Right lung (tissue), 5 donors: ENCODE measurements around the gene LAS1L. TPM values are rescaled to one million over a fixed set of nuclear protein-coding genes. Genes with fewer than 3 reads are reported as not detected.
"Not testable (repeated sequence)": the region's sequence is repeated elsewhere in the genome, so short reads cannot be mapped to it uniquely, and the experiment has no call there.

ENCODE experiments used
- DNase-seq, 2 donors: peaks; one replicate each; pipeline ENCODE4 v3.0.0-alpha.2; 2013
- polyA plus RNA-seq, 5 donors: library from polyadenylated mRNA; unstranded; fragments of 120-200 nt; gene quantifications; one replicate each; pipeline versions ENCODE4 v1.2.1 to v1.2.3, GENCODE V29; 2013; ENCODE audit warnings: inconsistent platforms in 1 of 5, low replicate concordance in 1 of 5; ENCODE audit not compliant: insufficient read length in 5 of 5, insufficient read depth in 1 of 5

Gene LAS1L
- polyA plus RNA-seq, 5 donors: 39.6 to 46.1 (median 42.6) TPM

DNA sequence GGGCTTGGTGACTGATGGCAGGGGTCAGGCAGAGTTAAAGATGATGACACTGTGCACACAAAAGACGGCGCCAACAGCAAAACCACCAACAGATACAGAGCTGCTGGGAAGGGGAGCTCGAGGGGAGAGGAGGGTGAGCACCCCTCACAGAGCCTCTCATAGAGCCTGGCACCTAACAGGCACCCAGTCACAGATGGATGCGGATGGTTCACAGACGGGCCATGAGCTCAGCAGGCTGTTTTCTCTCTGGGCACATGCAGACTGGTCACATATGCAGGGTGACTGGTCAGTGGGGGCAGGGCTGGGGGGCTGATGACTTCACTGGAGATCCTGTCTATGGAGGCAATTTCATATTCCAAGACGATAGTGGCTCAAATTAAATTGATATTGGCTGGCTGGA lies 15.1 kb downstream of the LAS1L start:
- not testable (repeated sequence) for DNase-seq

DNA sequence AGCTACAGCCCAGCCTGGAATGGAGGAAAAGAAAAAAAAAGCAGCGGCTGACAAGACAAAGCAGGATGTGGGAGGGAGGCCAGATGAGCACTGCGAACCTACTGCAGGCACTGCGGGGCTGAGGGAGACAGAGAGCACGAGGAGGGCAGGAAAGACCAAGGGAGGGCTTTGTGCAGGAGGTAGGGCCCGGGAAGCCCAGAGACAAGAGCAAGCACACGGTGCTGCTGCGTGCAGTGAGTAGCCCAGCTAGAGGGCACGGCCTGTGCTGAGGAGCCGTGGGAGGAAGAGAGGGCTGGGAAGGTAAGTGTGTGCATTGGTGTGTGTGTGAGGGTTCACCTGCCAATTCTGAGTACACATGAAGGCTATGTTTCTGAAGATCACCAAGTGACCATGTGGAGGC lies 15.6 kb downstream of the LAS1L start:
- not testable (repeated sequence) for DNase-seq

GRCh38 chrX:65517923-65518322 lies 16.7 kb downstream of the LAS1L start:
- DNase-seq: no peak

DNA sequence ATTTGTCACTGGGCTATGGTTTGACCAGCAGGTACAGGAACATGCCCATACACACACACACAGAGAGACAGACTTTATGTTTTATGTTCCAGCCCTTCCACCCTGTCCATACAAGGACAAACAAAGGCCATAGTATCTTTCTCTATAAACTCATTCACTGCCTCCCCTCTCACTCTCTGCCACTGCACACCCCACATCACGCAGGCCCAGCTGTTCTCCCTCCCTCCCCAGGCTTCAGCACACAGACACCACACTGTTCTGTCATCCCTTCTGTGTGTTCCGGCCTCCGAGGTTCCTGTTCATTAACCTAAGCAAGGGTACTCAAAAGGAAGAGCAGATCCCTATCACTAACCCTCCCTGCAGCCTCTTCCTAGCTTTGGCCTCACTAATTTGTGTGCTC lies 17.8 kb downstream of the LAS1L start:
- DNase-seq: no peak

- no peak for DNase-seq
These were observed 21.0 kb downstream of the LAS1L start for GRCh38 chrX:65513610-65514009.

DNA sequence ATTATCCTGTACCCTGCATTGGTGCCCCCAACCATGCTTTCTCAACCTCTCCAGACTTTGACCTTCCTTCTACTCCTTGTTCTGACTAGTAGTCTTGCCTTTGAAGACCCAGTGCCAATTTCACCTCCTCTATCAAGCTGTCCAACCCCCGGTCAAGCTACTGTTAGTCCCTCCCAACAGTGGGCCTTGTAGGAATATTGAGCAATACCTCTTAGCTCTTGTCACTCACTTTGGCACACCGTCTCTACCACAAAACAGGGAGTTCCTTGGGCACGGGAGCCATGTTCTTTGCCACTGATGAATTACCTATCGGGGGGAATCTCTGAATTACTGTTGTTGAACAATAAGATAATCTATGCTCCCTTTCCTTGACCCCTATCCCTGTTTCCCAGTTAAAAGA lies 25.2 kb downstream of the LAS1L start:
- DNase-seq: no peak

DNA sequence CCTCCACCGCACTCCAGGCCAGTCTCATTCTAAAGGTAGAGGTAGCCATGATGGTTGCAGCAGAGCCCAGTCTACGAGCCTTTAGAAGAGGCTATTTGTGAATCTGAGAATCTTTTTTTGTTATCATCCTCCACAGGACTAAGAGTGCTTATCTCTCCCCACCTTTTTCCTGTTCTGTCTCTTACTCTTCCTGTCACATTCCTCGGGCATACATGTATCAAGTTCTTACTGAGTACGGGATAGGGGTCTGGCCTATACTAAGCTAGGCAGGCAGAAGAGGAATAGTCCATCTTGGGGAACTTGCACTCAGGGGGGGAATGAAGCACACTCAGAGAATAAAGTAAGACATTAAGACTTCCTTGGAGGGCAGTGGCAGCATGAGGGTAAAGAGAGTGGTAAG lies 25.7 kb downstream of the LAS1L start:
- no peak for DNase-seq

- DNase-seq: no peak
These were observed 32.0 kb downstream of the LAS1L start for GRCh38 chrX:65502618-65503017.

- no peak for DNase-seq
These were observed 41.2 kb downstream of the LAS1L start for GRCh38 chrX:65493431-65493830.

- DNase-seq: no peak
These were observed 43.0 kb downstream of the LAS1L start for GRCh38 chrX:65491620-65492019.

DNA sequence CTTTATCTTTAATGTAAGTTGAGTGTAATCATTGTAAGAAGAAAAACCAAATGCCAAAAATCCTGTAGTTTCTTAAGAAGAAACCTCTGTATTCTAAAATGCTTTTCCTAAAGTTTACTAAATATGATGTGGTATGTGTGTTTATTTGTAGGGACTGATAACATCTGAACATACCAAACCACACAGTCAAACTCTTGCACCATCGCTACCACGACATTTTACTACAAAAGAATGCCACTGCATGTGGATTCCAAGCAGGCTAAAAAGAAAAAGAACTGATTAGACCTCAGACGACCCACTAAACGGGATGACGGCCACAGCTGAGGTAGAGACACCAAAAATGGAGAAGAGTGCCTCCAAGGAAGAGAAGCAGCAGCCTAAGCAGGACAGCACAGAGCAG lies 46.1 kb downstream of the LAS1L start:
- DNase-seq: no peak

GRCh38 chrX:65480960-65481359 lies 53.6 kb downstream of the LAS1L start:
- no peak for DNase-seq

DNA sequence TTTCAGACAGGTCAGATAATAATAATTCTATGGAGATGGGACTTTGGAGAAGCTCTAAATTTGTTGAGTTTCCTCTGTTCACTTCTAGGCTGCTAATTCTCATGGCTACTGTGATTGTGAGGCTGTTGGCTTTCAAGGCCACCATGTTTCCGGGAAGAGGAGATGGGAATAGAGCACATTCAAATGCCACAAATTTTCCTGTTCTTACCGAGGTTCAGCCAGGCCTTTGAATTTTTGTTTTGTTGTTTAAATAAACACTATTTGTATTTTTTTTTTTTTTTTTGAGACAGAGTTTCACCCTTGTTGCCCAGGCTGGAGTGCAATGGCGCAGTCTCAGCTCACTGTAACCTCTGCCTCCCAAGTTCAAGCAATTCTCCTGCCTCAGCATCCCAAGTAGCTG lies 55.5 kb downstream of the LAS1L start:
- DNase-seq: not testable (repeated sequence)

- DNase-seq: no peak
These were observed 58.0 kb downstream of the LAS1L start for GRCh38 chrX:65476564-65476963.

GRCh38 chrX:65463550-65463949 lies 71.0 kb downstream of the LAS1L start:
- no peak for DNase-seq

Other genes starting within 250 kb of the LAS1L start
- gene MSN, start 132.9 kb upstream of the LAS1L start, polyA plus RNA-seq: 100 to 1,000 TPM; 367 to 440 (median 375) TPM